Thyroid gland (tissue), 4 donors: ENCODE data around the gene TASOR2.

Experiments
- POLR2A ChIP-seq, 2 donors: fragments of 450-650 bp; IDR thresholded peaks; one replicate each; pipeline ENCODE4 v1.6.1; 2017; ENCODE audit warnings: antibody characterized with exemption in 2 of 2, mild to moderate bottlenecking in 2 of 2, moderate library complexity in 1 of 2
- TF ChIP-seq, protein P1 (sequence below), 6 experiments: fragments of 200-600 bp in 3 of 6; fragments of 450-650 bp in 3 of 6; sonication (generic) in 3 of 6; IDR thresholded peaks; one replicate each; pipeline ENCODE4 v1.5.1; 2016 to 2019; ENCODE audit warnings: antibody characterized with exemption in 6 of 6, mild to moderate bottlenecking in 2 of 6, inconsistent platforms in 1 of 6, moderate library complexity in 1 of 6

GRCh38 chr10:5665373-5666007, 19.1 kb upstream of the TASOR2 start:
- TF ChIP-seq, protein P1, sequence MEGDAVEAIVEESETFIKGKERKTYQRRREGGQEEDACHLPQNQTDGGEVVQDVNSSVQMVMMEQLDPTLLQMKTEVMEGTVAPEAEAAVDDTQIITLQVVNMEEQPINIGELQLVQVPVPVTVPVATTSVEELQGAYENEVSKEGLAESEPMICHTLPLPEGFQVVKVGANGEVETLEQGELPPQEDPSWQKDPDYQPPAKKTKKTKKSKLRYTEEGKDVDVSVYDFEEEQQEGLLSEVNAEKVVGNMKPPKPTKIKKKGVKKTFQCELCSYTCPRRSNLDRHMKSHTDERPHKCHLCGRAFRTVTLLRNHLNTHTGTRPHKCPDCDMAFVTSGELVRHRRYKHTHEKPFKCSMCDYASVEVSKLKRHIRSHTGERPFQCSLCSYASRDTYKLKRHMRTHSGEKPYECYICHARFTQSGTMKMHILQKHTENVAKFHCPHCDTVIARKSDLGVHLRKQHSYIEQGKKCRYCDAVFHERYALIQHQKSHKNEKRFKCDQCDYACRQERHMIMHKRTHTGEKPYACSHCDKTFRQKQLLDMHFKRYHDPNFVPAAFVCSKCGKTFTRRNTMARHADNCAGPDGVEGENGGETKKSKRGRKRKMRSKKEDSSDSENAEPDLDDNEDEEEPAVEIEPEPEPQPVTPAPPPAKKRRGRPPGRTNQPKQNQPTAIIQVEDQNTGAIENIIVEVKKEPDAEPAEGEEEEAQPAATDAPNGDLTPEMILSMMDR (IDR thresholded peaks at IDR 0.05), result no peak
- no peak for TF ChIP-seq POLR2A (IDR thresholded peaks at IDR 0.05)
